GM18873 (cell line): ENCODE results near the gene CDCA7L.

Experiments used
- ATAC-seq: cut with Tn5 transposase; IDR thresholded peaks from one replicate; pipeline ENCODE4 v1.9.1; 2021; ENCODE audit warnings: mild to moderate bottlenecking, moderate library complexity, moderate number of reproducible peaks; ENCODE audit not compliant: unreplicated experiment, low FRiP score

CDCA7L gene

GRCh38 chr7:21945454-21946221 lies at the start of gene CDCA7L:
TSS of gene CDCA7L (minus strand) at chr7:21945899. CDS start at chr7:21945804, 95 bp downstream.
- ATAC-seq: peak; percentile 81

- ATAC-seq: no peak
Observed at GRCh38 chr7:21986096-21986495, 40.4 kb upstream of the CDCA7L start.

- no peak for ATAC-seq
Observed at GRCh38 chr7:21984042-21984441, 38.3 kb upstream of the CDCA7L start.

- no peak for ATAC-seq
Observed at GRCh38 chr7:21983056-21983455, 37.4 kb upstream of the CDCA7L start.

GRCh38 chr7:21981524-21981923 lies 35.8 kb upstream of the CDCA7L start:
- ATAC-seq: no peak

GRCh38 chr7:21980926-21981500 lies 35.3 kb upstream of the CDCA7L start:
- ATAC-seq: no peak

GRCh38 chr7:21972397-21972784 lies 26.7 kb upstream of the CDCA7L start:
- ATAC-seq: no peak

- ATAC-seq: no peak
Observed at GRCh38 chr7:21971780-21972396, 26.2 kb upstream of the CDCA7L start.

GRCh38 chr7:21969822-21970221 lies 24.1 kb upstream of the CDCA7L start:
- ATAC-seq: no peak

GRCh38 chr7:21967598-21968003 lies 21.9 kb upstream of the CDCA7L start:
- no peak for ATAC-seq

- ATAC-seq: peak; percentile 76
Observed at GRCh38 chr7:21966271-21966670, 20.6 kb upstream of the CDCA7L start.

- no peak for ATAC-seq
Observed at GRCh38 chr7:21965291-21965690, 19.6 kb upstream of the CDCA7L start.

- no peak for ATAC-seq
Observed at GRCh38 chr7:21962677-21963076, 17.0 kb upstream of the CDCA7L start.

GRCh38 chr7:21960922-21961321 lies 15.2 kb upstream of the CDCA7L start:
- no peak for ATAC-seq

- ATAC-seq: no peak
Observed at GRCh38 chr7:21959387-21959776, 13.7 kb upstream of the CDCA7L start.

- no peak for ATAC-seq
Observed at GRCh38 chr7:21953781-21954180, 8.1 kb upstream of the CDCA7L start.

- ATAC-seq: no peak
Observed at GRCh38 chr7:21948887-21949540, 3.3 kb upstream of the CDCA7L start.

GRCh38 chr7:21948364-21948763 lies 2.7 kb upstream of the CDCA7L start:
- ATAC-seq: no peak

GRCh38 chr7:21947946-21948345 lies 2.2 kb upstream of the CDCA7L start:
- no peak for ATAC-seq

GRCh38 chr7:21947056-21947455 lies 1.4 kb upstream of the CDCA7L start:
- ATAC-seq: no peak

- no peak for ATAC-seq
Observed at GRCh38 chr7:21946222-21946709, 567 bp upstream of the CDCA7L start.
